HCT116 (cell line): ENCODE results near the gene CCDC183. TPM values are rescaled to one million over a fixed set of nuclear protein-coding genes. Genes with fewer than 3 reads are reported as not detected.

Experiments used
- ATAC-seq: fragments of 200-7000 bp; cut with Tn5 transposase; 2 replicates; pipeline ENCODE4 v1.9.1; 2020; ENCODE audit warnings: mild to moderate bottlenecking, moderate library complexity
- BruUV-seq: library from RNA; stranded (reverse); fragments of 400-500 nt; replicated peaks from 2 replicates; lab custom pipeline; 2021; lab: Mats Ljungman, UMichigan
- CTCF ChIA-PET: fragments of 300-600 bp; sonication (Branson Sonifier 250); formaldehyde crosslinking; loops from one replicate; lab custom pipeline; 2021; ENCODE audit warnings: antibody characterized with exemption; lab: Charles Lee
- POLR2A ChIA-PET: fragments of 300-600, 350-600 bp; sonication (Branson Sonifier 250); formaldehyde crosslinking; loops from one replicate; lab custom pipeline; 2021; ENCODE audit warnings: antibody characterized with exemption; lab: Charles Lee
- RAD21 ChIA-PET, 2 experiments: fragments of 300-600 bp; sonication (Branson Sonifier 250); formaldehyde crosslinking; loops; one replicate each; lab custom pipeline; 2023; ENCODE audit warnings: low total read pairs in 2 of 2; ENCODE audit not compliant: uncharacterized antibody in 2 of 2, unreplicated experiment in 2 of 2, low non-redundant PET in 1 of 2; lab: Charles Lee
- DNase-seq: peaks from one replicate; pipeline ENCODE4 v3.0.0-alpha.2; 2010; ENCODE audit warnings: low read depth, low spot score
- H2AFZ ChIP-seq: fragments of 200-600 bp; shearing (Covaris generic), sonication (generic); 2 replicates; pipeline ENCODE4 v1.6.1; 2017; ENCODE audit warnings: low read depth, mixed run types, mixed read lengths, antibody characterized with exemption, low read length; ENCODE audit not compliant: poor library complexity, severe bottlenecking
- H3K27ac ChIP-seq: 2 replicates; pipeline ENCODE4 v1.5.1; 2012; ENCODE audit warnings: low read depth, low read length
- H3K27me3 ChIP-seq: fragments of 200-600 bp; sonication (generic); 2 replicates; pipeline ENCODE4 v1.6.1; 2016; ENCODE audit warnings: mixed run types, low read length, mixed read lengths; ENCODE audit not compliant: insufficient read depth
- H3K36me3 ChIP-seq, 2 experiments: fragments of 200-500 bp in 1 of 2; fragments of 200-600 bp in 1 of 2; sonication (Bioruptor generic) in 1 of 2; sonication (generic) in 1 of 2; 2 replicates each; pipeline versions ENCODE4 v1.5.1 to v1.6.1; 2014 to 2016; ENCODE audit warnings: low read length in 2 of 2, inconsistent platforms in 1 of 2, mixed read lengths in 1 of 2, mixed run types in 1 of 2; ENCODE audit not compliant: insufficient read depth in 2 of 2, control insufficient read depth in 1 of 2
- H3K4me1 ChIP-seq, 2 experiments: fragments of 200-600 bp in 1 of 2; sonication (generic) in 1 of 2; 2 replicates each; pipeline versions ENCODE4 v1.5.1 to v1.6.1; 2012 to 2017; ENCODE audit warnings: low read length in 2 of 2, inconsistent platforms in 1 of 2, mild to moderate bottlenecking in 1 of 2, mixed read lengths in 1 of 2, mixed run types in 1 of 2, moderate library complexity in 1 of 2; ENCODE audit not compliant: insufficient read depth in 2 of 2, control insufficient read depth in 1 of 2
- H3K4me2 ChIP-seq: fragments of 200-600 bp; sonication (generic); 2 replicates; pipeline ENCODE4 v1.6.1; 2017; ENCODE audit warnings: mixed run types, low read length, mixed read lengths
- H3K4me3 ChIP-seq, 2 experiments: fragments of 200-600 bp in 1 of 2; sonication (generic) in 1 of 2; replicated peaks in 1 of 2; 2 replicates each; pipeline ENCODE4 v1.5.1; 2011 to 2016; ENCODE audit warnings: low read length in 2 of 2, control low read depth in 1 of 2, low read depth in 1 of 2, mild to moderate bottlenecking in 1 of 2, mixed read lengths in 1 of 2, mixed run types in 1 of 2
- H3K79me2 ChIP-seq: fragments of 200-600 bp; sonication (generic); 2 replicates; pipeline ENCODE4 v1.6.1; 2017; ENCODE audit warnings: mild to moderate bottlenecking, mixed run types, low read length, moderate library complexity, mixed read lengths; ENCODE audit not compliant: insufficient read depth
- H3K9ac ChIP-seq: fragments of 200-600 bp; sonication (generic); 2 replicates; pipeline ENCODE4 v1.6.1; 2016; ENCODE audit warnings: low read length, mixed read lengths
- H3K9me2 ChIP-seq: fragments of 200-600 bp; sonication (generic), shearing (Covaris generic); 2 replicates; pipeline ENCODE4 v1.6.1; 2017; ENCODE audit warnings: mixed run types, mild to moderate bottlenecking, moderate library complexity; ENCODE audit not compliant: insufficient read depth
- H3K9me3 ChIP-seq, 2 experiments: fragments of 200-500 bp in 1 of 2; fragments of 200-600 bp in 1 of 2; sonication (Bioruptor generic) in 1 of 2; sonication (generic) in 1 of 2; 2 replicates each; pipeline ENCODE4 v1.6.1; 2014 to 2017; ENCODE audit warnings: low read length in 2 of 2, mixed read lengths in 2 of 2, inconsistent platforms in 1 of 2, low read depth in 1 of 2, mild to moderate bottlenecking in 1 of 2, mixed run types in 1 of 2, moderate library complexity in 1 of 2; ENCODE audit not compliant: control insufficient read depth in 1 of 2, insufficient read depth in 1 of 2
- H4K20me1 ChIP-seq: fragments of 200-600 bp; sonication (generic), shearing (Covaris generic); 2 replicates; pipeline ENCODE4 v1.6.1; 2017; ENCODE audit warnings: mixed run types, mild to moderate bottlenecking, moderate library complexity; ENCODE audit not compliant: insufficient read depth
- CEBPB ChIP-seq: IDR thresholded peaks from 2 replicates; pipeline ENCODE4 v1.6.1; 2012; ENCODE audit warnings: low read depth
- EGR1 ChIP-seq: IDR thresholded peaks from 2 replicates; pipeline ENCODE4 v1.6.1; 2012; ENCODE audit warnings: low read depth
- ELF1 ChIP-seq: IDR thresholded peaks from 2 replicates; pipeline ENCODE4 v1.6.1; 2012; ENCODE audit warnings: low read depth, borderline replicate concordance
- EZH2 ChIP-seq: fragments of 200-600 bp; sonication (generic); IDR thresholded peaks from 2 replicates; pipeline ENCODE4 v1.6.1; 2017; ENCODE audit warnings: antibody characterized with exemption, mixed run types
- EZH2phosphoT487 ChIP-seq: fragments of 200-600 bp; IDR thresholded peaks from 2 replicates; pipeline ENCODE4 v1.6.1; 2018; ENCODE audit warnings: antibody characterized with exemption, borderline replicate concordance
- JUND ChIP-seq: IDR thresholded peaks from 2 replicates; pipeline ENCODE4 v1.6.1; 2012
- POLR2A ChIP-seq: IDR thresholded peaks from 2 replicates; pipeline ENCODE4 v1.7.0; 2011; ENCODE audit warnings: borderline replicate concordance; ENCODE audit not compliant: insufficient read depth, insufficient read length; ENCODE audit errors: extremely low read depth
- POLR2AphosphoS5 ChIP-seq: IDR thresholded peaks from 2 replicates; pipeline ENCODE4 v1.6.1; 2011; ENCODE audit warnings: mild to moderate bottlenecking, low read depth, low read length, moderate library complexity
- RAD21 ChIP-seq: IDR thresholded peaks from 2 replicates; pipeline ENCODE4 v1.6.1; 2012; ENCODE audit warnings: low read depth, mild to moderate bottlenecking
- SIN3A ChIP-seq: IDR thresholded peaks from 2 replicates; pipeline ENCODE4 v1.6.1; 2012; ENCODE audit warnings: low read depth
- SP1 ChIP-seq: IDR thresholded peaks from 2 replicates; pipeline ENCODE4 v1.6.1; 2012; ENCODE audit warnings: low read depth
- SRF ChIP-seq: IDR thresholded peaks from 2 replicates; pipeline ENCODE4 v1.6.1; 2012; ENCODE audit warnings: low read depth
- TCF7L2 ChIP-seq: IDR thresholded peaks from 2 replicates; pipeline ENCODE4 v1.7.0; 2011; ENCODE audit warnings: borderline replicate concordance, inconsistent platforms; ENCODE audit not compliant: insufficient read depth, insufficient read length; ENCODE audit errors: extremely low read depth
- YY1 ChIP-seq: IDR thresholded peaks from 2 replicates; pipeline ENCODE4 v1.6.1; 2011; ENCODE audit warnings: low read length, low read depth, moderate library complexity, mild to moderate bottlenecking; ENCODE audit not compliant: insufficient replicate concordance; ENCODE audit errors: extremely low read depth
- ZFX ChIP-seq: fragments of 450-650 bp; IDR thresholded peaks from 2 replicates; pipeline ENCODE4 v1.6.1; 2017
- ZNF274 ChIP-seq: fragments of 200-500 bp; sonication (Bioruptor generic); IDR thresholded peaks from 2 replicates; pipeline ENCODE4 v1.6.1; 2014; ENCODE audit warnings: mild to moderate bottlenecking, low read depth, low read length, inconsistent platforms
- intact Hi-C: fragments of 100-400 bp; cut with micrococcal nuclease; formaldehyde crosslinking; loops from 2 replicates; pipeline ENCODE4 v1.10.0; 2022
- total RNA-seq: library from RNA; stranded (reverse); gene quantifications from one replicate; pipeline ENCODE4 v1.2.1, GENCODE V29; 2021; ENCODE audit not compliant: unreplicated experiment
- TF ChIP-seq, protein P1 (sequence below): IDR thresholded peaks from 2 replicates; pipeline ENCODE4 v1.6.1; 2012
- TF ChIP-seq, protein P2 (sequence below): IDR thresholded peaks from 2 replicates; pipeline ENCODE4 v1.6.1; 2012; ENCODE audit warnings: low read depth
- TF ChIP-seq, protein P3 (sequence below): IDR thresholded peaks from 2 replicates; pipeline ENCODE4 v1.6.1; 2011; ENCODE audit warnings: mild to moderate bottlenecking, low read length, moderate library complexity; ENCODE audit not compliant: insufficient replicate concordance; ENCODE audit errors: extremely low read depth
- TF ChIP-seq, protein P4 (sequence below): IDR thresholded peaks from 2 replicates; pipeline ENCODE4 v1.6.1; 2012

Gene CCDC183
- total RNA-seq, 1 experiment from 2014 or later: 2.8 TPM

DNA sequence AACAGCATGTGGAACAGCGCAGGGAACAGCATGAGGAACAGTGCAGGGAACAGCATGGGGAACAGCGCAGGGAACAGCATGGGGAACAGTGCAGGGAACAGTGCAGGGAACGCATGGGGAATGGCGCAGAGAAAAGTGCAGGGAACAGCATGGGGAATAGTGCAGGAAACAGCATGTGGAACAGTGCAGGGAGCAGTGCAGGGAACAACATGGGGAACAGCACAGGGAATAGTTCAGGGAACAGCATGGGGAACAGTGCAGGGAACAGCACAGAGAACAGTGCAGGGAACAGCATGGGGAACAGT lies 40.1 kb upstream of the CCDC183 start (continued):
- no peak for TF ChIP-seq POLR2AphosphoS5
- TF ChIP-seq ZNF274: no peak
- no peak for TF ChIP-seq SIN3A
- no peak for TF ChIP-seq EZH2phosphoT487
- TF ChIP-seq, all 23 proteins: peak for 0

DNA sequence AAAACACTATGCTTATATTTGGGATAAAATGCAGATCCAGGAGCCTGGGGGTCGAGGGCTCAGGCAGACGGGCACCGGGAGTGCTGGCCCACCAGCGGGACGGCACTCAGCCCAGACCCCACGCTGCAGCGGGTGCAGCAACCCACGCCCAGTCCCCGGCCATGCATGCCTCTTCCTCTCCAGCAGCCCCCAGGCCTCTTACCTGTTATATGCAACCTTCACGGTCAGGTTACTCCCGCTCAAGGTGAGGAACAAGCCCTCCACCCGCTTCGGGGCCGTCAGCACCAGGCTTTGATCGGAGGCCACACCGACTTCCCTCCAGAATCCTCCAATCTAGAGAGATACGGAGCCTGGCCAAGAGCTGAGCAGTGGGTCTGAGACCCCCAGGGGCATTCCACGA lies 39.3 kb upstream of the CCDC183 start:
- ChIA-PET POLR2A (no interaction called here), RAD21 (no interaction called here), CTCF (no interaction called here)
- no peaks in the 10 kb centered on the region for H4K20me1 ChIP-seq
- H3K4me2 ChIP-seq: no peak overlapping the region
- intact Hi-C loops: no loop called here
- no peaks in the 10 kb centered on the region for H3K36me3 ChIP-seq
- H3K9me2 ChIP-seq: no peaks in the 10 kb centered on the region
- H3K79me2 ChIP-seq: no peaks in the 10 kb centered on the region
- no peak for DNase-seq
- BruUV-seq: no TSS peak
- TF ChIP-seq ZFX (no peak), TCF7L2 (no peak), EGR1 (no peak), POLR2A (no peak), ZNF274 (no peak), SRF (no peak), YY1 (no peak), SIN3A (no peak), ELF1 (no peak), RAD21 (no peak), EZH2 (no peak), JUND (no peak), EZH2phosphoT487 (no peak), CEBPB (no peak), SP1 (no peak)
- TF ChIP-seq, protein P1, sequence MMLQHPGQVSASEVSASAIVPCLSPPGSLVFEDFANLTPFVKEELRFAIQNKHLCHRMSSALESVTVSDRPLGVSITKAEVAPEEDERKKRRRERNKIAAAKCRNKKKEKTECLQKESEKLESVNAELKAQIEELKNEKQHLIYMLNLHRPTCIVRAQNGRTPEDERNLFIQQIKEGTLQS: no peak
- TF ChIP-seq, protein P2, sequence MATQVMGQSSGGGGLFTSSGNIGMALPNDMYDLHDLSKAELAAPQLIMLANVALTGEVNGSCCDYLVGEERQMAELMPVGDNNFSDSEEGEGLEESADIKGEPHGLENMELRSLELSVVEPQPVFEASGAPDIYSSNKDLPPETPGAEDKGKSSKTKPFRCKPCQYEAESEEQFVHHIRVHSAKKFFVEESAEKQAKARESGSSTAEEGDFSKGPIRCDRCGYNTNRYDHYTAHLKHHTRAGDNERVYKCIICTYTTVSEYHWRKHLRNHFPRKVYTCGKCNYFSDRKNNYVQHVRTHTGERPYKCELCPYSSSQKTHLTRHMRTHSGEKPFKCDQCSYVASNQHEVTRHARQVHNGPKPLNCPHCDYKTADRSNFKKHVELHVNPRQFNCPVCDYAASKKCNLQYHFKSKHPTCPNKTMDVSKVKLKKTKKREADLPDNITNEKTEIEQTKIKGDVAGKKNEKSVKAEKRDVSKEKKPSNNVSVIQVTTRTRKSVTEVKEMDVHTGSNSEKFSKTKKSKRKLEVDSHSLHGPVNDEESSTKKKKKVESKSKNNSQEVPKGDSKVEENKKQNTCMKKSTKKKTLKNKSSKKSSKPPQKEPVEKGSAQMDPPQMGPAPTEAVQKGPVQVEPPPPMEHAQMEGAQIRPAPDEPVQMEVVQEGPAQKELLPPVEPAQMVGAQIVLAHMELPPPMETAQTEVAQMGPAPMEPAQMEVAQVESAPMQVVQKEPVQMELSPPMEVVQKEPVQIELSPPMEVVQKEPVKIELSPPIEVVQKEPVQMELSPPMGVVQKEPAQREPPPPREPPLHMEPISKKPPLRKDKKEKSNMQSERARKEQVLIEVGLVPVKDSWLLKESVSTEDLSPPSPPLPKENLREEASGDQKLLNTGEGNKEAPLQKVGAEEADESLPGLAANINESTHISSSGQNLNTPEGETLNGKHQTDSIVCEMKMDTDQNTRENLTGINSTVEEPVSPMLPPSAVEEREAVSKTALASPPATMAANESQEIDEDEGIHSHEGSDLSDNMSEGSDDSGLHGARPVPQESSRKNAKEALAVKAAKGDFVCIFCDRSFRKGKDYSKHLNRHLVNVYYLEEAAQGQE: no peak
- TF ChIP-seq, protein P3, sequence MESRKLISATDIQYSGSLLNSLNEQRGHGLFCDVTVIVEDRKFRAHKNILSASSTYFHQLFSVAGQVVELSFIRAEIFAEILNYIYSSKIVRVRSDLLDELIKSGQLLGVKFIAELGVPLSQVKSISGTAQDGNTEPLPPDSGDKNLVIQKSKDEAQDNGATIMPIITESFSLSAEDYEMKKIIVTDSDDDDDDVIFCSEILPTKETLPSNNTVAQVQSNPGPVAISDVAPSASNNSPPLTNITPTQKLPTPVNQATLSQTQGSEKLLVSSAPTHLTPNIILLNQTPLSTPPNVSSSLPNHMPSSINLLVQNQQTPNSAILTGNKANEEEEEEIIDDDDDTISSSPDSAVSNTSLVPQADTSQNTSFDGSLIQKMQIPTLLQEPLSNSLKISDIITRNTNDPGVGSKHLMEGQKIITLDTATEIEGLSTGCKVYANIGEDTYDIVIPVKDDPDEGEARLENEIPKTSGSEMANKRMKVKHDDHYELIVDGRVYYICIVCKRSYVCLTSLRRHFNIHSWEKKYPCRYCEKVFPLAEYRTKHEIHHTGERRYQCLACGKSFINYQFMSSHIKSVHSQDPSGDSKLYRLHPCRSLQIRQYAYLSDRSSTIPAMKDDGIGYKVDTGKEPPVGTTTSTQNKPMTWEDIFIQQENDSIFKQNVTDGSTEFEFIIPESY: no peak
- TF ChIP-seq, protein P4, sequence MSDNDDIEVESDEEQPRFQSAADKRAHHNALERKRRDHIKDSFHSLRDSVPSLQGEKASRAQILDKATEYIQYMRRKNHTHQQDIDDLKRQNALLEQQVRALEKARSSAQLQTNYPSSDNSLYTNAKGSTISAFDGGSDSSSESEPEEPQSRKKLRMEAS: no peak
- no peak overlapping the region for H3K4me3 ChIP-seq
- H3K27me3 ChIP-seq: no peaks in the 10 kb centered on the region
- H2AFZ ChIP-seq: no peak overlapping the region
- no peak for ATAC-seq
- peaks cover 4 to 15% of the 10 kb centered on the region in 2 experiments; a peak in 3 of 4 replicates for H3K9me3 ChIP-seq
- H3K9ac ChIP-seq: no peak overlapping the region
- H3K4me1 ChIP-seq: peaks cover 6 to 12% of the 10 kb centered on the region in 2 experiments; a peak in 3 of 4 replicates
- no peak overlapping the region for H3K27ac ChIP-seq
